ENCODE data around the gene CENPQ.
"Not testable (repeated sequence)": the region's sequence is repeated elsewhere in the genome, so short reads cannot be mapped to it uniquely, and the experiment has no call there.

Gene CENPQ, protein sequence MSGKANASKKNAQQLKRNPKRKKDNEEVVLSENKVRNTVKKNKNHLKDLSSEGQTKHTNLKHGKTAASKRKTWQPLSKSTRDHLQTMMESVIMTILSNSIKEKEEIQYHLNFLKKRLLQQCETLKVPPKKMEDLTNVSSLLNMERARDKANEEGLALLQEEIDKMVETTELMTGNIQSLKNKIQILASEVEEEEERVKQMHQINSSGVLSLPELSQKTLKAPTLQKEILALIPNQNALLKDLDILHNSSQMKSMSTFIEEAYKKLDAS

DNA sequence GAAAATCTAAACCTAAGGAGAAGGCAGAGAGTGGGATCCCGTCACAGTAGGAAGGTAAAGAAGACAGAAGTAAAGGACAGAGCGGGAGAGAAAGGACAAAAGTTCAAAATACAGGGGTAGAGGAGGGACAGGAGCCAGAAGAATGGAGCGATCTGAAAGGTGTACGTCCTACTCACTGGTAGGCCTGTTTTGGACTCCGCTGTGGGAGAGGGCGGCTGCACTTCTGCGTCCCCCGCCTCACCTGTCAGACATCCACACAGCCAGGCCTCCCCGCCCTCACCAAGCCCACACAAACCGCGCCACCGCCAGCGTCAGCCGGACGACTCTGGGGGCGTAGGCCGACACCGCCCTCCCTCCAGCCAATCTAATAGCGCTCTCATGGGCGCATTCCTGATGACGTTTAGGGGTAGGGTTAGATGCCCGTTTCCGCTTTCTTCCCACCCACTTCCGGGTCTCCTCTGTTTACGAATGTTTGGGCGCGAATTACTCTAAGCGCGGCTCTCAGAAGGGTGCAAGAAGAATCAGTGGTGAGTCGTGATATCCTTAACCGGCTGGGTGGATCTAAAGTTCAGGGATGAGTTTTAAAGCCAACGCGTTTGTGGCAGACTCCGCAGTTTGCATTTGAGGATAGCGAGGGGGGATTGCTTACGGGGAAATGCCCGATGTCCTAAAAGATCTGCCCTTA is at the start of gene CENPQ, which contains the start of gene MMUT:
Gene CENPQ, plus strand, starts transcription at position 444 of the 685 bp plus-strand sequence. CDS start 6,807 bp downstream, outside the sequence.
Gene MMUT, minus strand, starts transcription at position 327 of the 685 bp plus-strand sequence. CDS start 3,787 bp downstream, outside the sequence.
- peak; percentile 95 to 97 for DNase-seq

DNA sequence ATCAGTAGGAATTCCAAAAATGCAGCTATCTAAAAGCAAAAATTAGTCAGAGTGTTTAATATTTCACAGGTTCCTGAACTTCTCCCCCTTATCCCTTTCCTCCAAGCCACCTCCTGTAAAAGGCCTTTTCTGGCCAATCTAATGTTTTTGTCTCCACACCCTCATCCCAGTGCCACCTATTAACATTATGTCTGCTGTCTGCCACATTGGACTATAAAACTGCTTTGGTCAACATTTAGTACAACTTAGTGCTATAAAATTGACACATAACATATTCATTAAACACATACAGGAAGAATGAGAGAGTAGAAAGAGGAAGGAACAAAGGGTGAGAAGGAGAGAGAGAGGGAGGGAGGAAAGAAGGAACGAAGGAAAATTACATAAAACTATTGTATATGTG is 47.8 kb upstream of the CENPQ start:
- no peak for DNase-seq

DNA sequence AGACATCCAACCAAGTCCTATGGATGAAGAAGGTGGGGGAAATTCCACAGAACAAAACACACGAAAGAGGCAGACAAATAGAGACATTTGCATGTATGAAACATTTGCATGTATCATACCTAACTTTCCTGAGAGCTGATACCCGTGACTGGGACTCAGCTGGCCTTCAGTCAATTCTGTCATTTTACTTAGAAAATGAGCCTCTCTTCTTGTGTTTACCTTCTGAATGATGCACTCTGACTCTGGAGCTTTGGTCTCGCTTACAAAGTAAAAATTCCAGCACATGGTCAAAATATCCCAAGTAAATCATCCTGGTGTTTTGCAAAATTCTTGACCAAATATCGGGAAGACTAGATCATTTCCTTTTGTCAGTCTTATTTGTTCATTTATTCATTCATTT is 47.0 kb upstream of the CENPQ start:
- DNase-seq = no peak

DNA sequence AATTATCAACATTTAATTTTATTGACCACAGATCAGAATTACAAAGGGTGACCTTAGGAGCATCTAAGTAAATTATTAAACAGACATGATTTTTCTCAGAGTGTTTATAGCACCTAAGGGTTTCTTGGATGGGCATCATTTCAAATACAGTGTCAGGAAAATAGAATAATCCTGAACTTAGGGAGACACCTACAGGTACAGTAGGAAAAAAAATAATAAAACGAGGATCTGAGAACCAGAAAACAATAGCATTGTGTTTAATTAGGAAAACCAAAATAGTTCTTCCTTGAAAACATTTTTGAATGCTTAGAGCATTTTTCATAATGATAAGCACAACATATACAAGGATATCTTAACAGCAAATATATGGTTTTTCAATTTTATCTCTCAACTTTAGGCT is 39.4 kb upstream of the CENPQ start:
- no peak for DNase-seq

DNA sequence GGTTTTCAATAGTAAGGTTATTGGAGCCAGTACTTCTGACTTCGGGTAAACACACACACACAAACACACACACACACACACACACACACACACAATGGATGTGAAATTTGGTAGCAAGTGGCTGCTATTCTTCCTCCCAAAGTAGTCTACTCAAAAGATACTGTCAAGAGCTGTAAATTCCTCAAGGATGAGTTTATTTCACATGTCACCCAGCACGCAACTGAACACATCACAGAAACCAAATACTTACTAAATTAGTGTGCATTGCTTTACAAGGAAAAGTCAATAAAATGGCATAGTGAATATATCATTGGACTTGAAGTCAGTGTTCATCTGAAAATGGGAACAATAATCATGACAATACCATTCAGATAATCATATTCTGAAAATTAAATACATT is 33.0 kb upstream of the CENPQ start:
- DNase-seq = no peak

DNA sequence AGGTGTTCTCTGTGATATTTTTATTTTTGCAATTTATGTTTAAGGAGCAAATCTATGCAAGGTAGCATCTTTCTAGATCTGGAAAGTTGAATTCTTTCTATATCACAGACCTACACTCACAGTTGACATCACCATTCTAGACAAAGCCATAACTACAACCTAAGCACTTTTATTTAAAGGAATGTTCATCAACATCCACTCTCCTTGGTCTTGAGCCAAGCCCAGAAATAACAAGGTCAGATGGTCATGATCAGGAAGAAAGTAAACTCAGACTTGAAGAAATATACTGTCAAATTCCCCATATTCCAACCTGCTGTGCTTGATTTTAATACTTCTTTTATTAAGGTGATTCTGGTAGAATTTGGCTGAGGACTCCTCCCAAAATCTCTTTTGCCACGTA is 32.3 kb upstream of the CENPQ start:
- DNase-seq = no peak

DNA sequence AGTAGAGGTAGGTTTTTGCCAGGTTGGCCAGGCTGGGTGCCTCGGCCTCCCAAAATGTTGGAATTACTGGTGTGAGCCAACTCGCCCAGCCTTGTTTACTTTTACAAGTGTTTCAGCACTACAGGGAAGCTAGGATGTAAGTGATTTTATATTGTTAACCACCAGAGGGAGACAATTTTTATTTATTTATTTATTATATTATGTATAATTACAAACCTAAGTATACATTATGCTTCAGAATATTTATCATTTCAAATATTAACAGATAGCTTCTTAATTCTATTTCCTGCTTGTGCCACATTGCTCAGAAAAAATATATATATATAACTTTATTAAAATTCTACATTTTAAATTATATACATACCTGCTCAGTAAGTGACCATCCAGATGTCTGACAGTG is 9.9 kb upstream of the CENPQ start:
- DNase-seq = peak; percentile 26 to 52

DNA sequence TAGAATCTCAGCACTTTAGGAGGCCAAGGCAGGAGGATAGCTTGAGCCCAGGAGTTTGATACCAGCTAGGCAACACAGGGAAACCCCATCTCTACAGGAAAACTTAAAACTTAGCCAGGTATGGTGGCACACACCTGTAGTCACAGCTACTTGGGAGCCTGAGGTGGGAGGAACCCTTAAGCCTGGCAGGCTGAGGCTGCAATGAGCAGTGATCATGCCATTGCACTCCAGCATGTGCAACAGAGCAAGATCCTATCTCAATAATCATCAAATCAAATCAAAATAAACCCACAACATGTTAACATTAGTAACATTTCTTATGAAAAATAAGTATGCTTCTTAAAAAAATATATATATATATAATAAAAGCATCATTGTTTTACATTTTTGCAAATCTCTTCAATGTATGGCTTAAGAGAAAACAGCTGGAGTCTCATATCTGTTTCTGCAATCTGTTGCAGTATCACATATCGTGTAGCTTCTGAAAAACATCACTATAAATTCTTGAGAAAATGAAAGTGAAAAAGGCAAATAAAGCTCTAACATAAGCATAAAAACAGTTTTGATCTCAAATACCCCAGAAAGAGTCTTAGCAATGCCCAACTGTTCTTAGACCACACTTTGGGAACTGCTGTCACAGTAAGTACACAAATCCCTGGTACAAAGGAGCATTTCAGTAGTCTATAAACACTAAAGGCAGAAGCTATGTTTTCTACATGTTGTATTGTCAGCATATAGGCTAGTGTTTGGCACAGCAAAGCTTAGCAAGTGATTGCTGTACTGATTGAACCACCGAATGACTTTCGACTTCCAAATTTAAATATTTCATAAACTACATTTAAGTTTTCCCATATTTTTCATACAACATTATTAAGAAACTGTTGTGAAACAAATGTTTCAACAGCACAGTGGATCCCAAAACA is 8.1 kb upstream of the CENPQ start:
- no peak for DNase-seq

DNA sequence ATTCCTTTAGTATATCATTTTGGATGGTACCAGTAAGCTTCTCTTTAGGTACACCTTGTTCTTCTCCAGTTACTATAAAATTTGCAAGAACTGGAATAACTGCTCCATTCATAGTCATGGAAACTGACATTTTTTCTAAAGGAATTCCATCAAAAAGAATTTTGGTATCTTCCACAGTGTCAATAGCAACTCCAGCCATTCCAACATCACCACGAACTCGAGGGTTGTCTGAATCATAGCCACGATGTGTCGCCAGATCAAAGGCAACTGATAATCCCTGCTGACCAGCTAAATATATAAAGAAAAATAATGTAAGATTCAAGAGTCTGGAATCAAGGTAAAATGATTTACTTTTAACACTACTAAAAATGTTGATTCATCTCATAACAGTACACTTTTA is 5.4 kb upstream of the CENPQ start:
- DNase-seq = no peak

DNA sequence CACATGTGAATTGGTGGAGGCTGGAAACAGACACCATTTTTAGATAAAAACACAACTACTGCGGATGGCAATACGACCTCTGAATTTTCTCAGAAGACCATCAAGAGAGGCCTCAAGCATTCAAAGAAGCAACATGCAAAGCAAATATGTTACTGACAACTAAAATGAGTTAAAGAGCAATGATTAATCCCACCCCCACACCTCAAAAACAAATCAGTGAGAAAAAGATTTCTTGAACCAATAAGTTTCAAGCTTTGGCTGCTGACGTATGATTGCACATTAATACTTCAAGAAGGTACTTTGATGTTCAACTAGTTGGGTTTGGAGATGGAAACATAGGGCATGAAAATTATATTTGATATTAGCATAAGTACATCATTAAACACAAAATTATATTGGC is 1.1 kb upstream of the CENPQ start:
- peak in 1 of 2 experiments; percentile 10 for DNase-seq

DNA sequence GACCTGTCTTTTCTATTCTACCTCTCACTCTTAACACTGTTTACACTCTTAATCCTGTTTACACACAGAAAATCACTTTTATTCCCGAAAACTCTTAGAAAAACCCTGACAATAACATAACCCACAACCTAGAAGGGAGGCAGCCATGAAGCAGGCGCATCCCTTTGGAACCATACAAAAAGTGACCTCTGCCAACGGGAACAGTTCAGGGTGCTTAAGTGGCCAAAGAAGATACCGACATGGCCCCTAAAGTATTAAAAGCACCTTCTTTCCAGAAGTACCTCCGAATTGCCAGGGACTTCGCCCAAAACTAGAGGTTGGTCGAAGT is 607 bp upstream of the CENPQ start:
- DNase-seq = no peak

DNA sequence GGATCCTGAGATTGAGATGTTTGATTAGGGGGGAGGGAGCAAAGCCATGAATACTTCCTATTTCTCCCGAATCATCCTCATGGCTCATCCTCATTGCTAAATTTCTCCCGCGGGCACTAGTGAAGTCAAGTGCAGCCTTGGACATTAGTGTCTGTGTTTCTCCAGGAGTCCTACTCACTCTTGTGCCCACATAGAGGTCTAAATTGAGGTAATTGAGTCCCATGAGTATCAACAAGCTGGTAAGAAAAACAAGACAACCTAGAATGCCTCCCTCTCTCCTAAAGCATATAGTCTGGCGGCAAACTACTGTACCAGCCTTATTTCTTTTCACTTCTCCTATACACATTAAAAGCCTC is 420 bp downstream of the CENPQ start:
- no peak for DNase-seq

DNA sequence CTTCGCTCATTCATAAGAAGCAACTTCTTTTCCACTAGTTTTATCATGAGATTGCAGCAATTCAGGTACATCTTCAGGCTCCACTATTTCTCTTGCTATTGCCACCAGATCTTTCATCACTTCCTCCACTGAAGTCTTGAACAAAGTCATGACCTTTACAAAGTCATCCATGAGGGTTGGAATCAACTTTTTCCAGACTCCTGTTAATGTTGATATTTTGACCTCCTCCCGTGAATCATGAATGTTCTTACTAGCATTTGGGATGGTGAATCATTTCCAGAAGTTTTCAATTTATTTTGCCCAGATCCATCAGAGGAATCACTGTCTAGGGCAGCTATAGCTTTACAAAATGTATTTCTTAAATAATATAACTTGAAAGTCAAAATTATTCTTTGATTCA is 1.5 kb downstream of the CENPQ start:
- DNase-seq = peak in 1 of 2 experiments; percentile 7

DNA sequence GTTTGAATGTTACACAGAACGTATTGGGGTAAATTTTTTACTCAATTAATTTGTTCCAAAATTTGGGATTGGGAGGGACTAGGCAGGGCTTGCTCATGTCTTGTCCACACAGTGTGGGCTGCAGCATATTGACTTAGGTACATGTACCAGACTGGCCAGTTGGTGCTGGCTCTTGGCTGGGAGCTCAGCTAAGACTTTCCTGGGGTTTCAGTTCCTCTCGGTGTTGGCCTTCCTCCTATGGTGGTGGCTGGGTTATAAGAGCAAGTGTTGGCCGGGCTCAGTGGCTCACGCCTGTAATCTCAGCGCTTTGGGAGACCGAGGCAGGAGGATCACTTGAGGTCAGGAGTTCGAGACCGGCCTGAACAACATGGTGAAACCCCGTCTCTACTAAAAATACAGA is 4.9 kb downstream of the CENPQ start:
- DNase-seq = no peak

DNA sequence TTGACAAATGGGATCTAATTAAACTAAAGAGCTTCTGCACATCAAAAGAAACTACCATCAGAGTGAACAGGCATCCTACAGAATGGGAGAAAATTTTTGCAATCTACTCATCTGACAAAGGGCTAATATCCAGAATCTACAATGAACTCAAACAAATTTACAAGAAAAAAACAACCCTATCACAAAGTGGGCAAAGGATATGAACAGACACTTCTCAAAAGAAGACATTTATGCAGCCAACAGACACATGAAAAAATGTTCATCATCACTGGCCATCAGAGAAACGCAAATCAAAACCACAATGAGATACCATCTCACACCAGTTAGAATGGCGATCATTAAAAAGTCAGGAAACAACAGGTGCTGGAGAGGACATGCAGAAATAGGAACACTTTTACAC is 13.4 kb downstream of the CENPQ start:
- not testable (repeated sequence) for DNase-seq

DNA sequence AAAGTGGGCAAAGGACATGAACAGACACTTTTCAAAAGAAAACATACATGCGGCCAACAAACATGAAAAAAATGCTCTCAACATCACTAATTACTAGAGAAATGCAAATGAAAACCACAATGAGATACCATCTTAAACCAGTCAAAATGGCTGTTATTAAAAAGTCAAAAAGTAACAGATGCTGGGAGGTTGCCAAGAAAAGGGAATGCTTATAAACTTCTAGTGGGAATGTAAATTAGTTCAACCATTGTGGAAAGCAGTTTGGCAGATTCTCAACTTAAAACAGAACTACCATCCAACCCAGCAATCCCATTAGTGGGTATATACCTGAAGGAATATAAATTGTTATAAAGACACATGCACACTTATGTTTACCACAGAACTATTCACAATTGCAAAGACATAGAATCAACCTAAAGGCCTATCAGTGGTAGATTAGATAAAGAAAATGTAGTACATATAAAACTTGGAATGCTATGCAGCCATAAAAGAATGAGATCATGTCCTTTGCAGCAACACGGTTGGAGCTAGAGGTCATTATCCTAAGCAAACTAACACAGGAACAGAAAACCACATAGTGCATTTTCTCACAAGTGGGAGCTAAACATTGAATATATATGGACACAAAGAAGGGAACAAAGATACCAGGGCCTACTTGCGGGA is 16.3 kb downstream of the CENPQ start:
- no peak for DNase-seq

DNA sequence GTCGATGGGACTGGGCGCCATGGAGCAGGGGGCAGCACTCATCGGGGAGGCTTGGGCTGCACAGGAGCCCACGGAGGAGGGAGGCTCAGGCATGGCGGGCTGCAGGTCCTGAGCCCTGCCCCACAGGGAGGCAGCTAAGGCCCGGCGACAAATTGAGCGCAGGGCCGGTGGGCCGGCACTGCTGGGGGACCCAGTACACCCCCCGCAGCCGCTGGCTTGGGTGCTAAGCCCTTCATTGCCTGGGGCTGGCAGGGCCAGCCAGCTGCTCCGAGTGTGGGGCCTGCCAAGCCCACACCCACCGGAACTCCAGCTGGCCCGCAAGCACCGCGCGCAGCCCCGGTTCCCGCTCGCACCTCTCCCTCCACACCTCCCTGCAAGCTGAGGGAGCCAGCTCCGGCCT is 18.7 kb downstream of the CENPQ start:
- not testable (repeated sequence) for DNase-seq

DNA sequence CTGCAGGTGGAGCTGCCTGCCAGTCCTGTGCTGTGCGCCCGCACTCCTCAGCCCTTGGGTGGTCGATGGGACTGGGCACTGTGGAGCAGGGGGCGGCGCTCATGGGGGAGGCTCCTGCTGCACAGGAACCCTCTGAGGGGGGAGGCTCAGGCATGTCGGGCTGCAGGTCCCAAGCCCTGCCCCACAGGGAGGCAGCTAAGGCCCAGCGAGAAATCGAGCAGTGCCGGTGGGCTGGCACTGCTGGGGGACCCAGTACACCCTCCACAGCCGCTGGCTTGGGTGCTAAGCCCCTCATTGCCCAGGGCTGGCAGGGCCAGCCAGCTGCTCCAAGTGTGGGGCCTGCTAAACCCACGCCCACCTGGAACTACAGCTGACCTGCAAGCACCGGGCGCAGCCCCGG is 20.2 kb downstream of the CENPQ start:
- DNase-seq = not testable (repeated sequence)

DNA sequence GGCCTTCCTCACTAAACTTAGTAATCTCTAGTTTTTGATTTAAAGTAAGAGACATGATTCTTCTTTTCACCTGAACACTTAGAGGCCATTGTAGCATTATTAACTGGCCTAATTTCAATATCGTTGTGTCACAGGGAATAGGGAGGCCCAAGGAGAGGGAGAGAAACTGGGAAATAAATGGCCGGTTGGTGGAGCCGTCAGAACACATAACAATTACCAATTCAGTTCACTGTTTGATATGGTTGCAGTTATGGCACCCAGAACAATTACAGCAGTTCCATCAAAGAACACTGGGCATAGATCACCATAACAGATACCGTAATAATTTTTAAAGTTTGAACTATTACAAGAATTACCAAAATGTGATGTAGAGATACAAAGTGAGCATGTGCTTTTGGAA is 27.5 kb downstream of the CENPQ start:
- DNase-seq = no peak

DNA sequence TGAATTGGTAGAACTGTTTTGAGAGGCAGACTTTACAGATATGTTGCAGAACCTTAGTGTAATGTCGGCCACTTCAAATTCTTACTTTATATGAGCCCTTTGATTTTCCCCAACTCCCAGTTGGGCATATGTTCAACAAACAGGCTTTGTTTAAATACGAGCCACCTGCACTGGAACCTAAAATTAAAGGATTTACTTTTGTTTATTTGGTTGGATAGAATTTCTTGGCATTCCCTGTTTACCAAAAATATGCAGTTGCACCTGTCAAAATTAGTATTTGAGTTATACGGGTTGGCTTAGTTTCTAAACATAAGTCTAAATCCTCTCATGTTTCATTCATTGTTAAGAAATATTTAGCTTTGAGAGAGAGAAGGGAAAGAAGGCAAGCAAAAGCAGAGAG is 34.1 kb downstream of the CENPQ start:
- no peak for DNase-seq

DNA sequence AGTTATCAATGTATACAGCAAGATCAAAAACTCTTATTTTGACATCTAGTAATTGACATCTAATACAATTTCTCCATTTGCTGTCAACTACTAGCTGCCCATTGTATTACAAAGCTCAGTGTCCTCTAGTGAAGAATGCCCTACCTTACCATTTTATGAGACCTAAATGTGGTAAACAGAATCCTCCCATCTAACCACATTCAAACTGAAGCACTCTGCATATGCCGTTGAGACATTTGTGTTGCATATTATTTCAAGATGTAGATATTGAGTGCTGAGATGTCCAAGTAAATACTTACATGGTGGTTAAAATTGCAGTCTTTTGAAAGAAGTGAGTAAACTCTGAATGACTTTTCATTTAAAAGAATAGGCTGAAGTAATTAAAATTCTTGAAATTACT is 36.0 kb downstream of the CENPQ start:
- no peak for DNase-seq

DNA sequence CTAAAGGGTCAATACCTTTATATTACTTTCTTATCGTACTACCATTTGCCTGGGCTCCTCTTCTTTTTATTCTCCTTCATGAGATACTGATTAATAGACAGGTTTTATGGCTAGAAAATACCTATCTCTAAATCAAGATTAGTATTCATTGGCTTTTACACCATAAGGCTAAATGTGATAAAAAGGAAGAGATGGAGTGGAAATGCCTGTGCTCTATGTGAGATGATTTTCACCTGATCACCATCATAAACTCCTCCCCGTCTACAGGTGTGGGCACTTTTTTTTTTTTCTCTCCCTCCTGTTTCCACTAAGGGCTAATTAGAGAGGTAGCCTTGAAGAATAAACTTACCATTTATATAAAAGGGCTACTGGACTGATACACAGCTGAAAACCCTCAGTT is 36.5 kb downstream of the CENPQ start, which contains the start of gene GLYATL3:
Gene GLYATL3, plus strand, starts transcription at position 301 of the 400 bp plus-strand sequence. CDS start 12,068 bp downstream, outside the sequence.
- no peak for DNase-seq

DNA sequence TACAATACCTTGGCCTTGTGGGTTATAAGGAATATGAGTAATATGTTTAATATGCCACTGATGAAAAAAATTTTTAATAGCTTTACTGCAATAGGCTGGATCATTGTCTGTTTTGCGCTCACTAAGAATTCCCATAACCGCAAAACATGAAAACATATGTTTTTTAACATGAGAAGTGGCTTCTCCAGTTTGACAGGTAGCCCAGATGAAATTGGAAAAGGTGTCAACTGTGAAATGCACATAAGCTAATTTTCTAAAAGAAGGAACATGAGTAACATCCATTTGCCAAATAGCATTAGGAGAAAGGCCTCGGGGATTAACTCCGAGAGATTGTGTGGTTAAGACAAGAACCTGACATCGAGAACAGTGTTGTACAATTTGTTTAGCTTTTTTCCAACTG is 41.5 kb downstream of the CENPQ start:
- DNase-seq = no peak
